GM19351 (cell line): Measurements from ENCODE around the gene PHKG2.

ENCODE experiments used
- ATAC-seq: cut with Tn5 transposase; IDR thresholded peaks from one replicate; pipeline ENCODE4 v1.9.1; 2021; ENCODE audit warnings: mild to moderate bottlenecking, moderate library complexity; ENCODE audit not compliant: unreplicated experiment

PHKG2 gene

DNA sequence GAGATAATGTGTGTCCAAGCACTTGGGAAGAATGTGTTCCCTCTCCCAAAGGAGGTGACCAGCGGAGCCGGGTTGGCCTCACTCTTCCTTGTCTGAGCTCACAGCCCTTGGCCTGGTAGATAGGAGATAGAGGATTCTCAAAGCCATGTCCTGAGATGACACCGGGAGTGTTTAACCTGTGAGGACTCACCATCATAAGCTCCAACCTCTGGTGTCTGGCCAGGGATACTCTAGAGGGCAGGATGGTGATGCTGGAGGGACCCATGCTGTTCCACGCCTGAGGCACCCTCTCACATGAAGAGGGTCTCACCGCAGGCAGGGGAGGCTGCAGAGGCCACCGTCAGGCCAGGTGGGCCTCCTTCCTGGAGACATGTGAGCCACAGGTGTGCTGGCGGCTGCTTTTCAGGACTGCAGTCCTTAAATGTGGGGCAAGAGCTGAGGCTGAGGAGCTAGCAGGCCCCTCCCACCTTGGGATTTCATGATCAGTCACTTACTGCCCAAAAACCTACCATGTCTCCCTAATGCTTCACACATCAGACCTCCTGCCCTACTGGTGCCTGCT is 45.4 kb downstream of the PHKG2 start:
- no peak for ATAC-seq

- no peak for ATAC-seq
Observed at GRCh38 chr16:30794634-30795033, 46.4 kb downstream of the PHKG2 start.

DNA sequence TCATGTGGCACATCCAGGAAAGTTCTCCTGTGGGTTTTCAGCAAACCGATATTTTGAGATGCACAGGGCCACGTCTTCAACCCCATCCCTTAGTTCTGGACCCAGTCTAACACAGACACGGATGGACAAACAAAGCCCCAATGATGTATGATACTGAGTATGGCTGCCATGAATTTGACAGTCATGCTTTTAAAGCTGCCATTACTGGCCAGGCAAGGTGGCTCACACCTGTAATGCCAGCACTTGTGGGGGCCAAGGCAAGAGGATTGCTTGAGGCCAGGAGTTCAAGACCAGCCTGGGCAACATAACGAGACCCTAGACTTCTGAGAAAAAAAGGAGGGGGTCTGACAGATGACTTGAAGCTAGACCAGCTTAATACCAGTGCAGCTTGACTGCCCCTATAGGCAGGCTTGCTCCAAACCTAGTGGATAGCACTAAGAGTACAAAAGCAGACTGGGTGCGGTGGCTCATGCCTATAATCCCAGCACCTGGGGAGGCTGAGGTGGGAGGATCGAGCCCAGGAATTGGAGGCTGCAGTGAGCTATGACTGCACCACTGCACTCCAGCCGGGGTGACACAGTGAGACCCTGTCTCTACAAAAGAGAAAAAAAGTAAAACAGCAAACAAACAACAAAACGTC is 49.6 kb downstream of the PHKG2 start:
- ATAC-seq = no peak
